HG03342 (cell line): ENCODE measurements around the gene TEAD1.

Experiments used
- ATAC-seq: cut with Tn5 transposase; IDR thresholded peaks from one replicate; pipeline ENCODE4 v1.9.1; 2021; ENCODE audit warnings: mild to moderate bottlenecking, moderate library complexity; ENCODE audit not compliant: unreplicated experiment

TEAD1 gene

DNA sequence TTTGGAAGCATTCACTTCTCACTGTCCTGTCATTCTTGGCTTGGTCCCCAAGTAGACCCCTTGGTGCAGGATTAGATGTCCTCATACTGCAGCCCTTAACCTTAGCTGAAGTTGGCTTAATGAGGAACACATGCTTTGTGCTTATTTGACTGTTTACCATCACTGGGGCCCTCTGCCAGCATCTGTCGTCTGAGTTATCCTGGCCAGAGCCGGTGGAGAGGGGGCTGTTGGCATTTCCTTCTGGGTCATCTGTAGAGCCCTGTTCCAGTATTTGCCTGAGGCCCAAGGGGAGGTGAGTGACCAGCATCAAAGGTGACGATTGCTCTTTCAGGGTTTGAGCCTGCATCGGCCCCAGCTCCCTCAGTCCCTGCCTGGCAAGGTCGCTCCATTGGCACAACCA, 208.4 kb downstream of the TEAD1 start:
- ATAC-seq, result no peak

DNA sequence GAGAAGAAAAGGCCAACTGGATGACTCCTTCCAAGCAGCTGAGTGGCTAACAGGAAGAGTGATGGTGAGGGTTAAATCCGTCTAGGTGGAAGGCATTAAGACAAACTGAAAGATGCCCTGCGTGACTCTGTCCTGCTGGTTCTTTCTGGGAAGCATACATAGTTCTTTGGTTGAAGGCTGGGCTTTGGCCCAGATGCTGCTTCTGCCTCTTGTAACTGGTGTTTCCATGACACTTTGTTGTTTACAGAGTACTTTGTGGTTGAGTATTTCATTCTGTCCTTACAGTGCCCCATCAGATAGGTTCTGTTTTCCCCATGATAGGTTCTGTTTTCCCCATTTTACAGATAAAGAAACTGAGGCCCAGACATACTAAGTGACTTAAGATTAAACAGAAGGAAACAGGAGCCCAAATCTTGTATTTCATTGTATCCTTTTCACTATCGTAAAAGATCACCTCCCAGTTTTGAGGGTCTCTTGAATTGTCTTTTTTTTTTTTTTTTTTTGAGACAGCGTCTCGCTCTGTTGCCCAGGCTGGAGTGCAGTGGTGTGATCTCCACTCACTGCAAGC, 210.6 kb downstream of the TEAD1 start:
- no peak for ATAC-seq

DNA sequence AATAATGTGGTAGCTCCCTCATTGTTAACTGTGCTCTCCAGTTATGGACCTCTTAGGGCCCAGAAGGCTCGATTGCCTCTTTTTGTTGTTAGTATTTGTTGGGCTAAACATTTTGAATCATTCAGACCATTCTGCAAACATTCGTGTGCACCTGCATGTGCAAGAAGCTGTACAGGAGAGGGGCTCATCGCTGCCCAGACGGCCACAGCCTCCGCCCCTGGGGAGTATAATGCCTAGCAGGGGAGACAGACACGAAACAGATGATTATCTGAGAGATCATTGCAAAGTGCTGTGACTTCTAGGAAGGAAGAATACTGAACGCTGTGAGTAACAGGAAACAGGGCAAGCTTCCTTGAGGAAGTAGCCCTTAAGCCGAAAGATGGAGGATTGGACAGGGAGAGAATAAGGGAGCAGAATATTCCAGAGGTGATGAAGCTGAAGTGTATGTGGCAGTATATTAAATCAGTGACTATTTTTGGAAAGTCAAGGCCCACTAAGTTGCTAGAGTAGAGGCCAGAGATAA, 211.6 kb downstream of the TEAD1 start:
- no peak for ATAC-seq

DNA sequence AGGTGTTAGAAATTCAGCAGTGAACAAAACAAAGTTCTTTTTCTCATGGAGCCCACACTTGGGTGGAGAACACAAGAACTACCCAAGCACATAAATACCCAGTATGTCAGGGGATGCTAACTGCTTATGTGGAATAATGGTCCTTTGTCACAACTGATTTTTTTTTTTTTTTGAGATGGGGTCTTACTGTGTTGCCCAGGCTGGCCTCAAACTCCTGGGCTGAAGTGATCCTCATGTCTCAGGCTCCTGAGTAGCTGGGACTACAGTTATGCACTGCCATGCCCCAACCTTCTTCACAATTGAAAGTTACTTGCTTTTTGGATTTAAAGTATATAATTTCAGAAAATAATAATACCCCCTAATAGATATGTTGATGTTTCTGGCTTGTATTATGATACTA, 212.3 kb downstream of the TEAD1 start:
- ATAC-seq, result no peak

DNA sequence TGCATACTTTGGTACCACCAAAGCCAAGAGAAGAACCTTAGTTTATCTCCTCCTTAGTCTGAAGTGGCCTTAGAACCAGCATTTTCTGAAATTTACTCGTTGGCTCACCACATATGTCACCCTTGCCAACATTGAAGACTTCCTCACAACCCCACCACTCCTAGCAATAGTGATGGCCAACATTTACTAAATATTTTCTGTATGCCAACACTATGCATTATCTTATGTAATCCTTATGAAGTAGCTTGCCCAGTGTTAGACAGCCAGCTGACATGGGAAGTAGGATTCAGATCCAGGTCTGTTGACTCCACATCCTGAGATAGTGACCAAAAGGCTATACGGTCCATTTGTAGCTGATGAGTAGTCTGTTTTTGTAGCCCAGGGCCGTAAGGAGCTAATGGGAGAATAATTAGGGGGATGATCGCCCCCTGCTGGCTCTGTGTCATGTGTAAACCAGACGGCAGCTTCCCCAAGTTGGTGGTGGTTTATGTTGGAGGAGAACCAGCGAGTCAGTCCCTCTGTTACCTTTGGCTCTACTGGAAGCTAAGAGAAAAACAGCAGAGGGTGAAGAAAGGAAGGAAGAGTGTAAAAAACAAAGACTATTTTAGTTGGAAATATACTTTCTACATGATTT, 214.4 kb downstream of the TEAD1 start:
- ATAC-seq, result peak; percentile 74

DNA sequence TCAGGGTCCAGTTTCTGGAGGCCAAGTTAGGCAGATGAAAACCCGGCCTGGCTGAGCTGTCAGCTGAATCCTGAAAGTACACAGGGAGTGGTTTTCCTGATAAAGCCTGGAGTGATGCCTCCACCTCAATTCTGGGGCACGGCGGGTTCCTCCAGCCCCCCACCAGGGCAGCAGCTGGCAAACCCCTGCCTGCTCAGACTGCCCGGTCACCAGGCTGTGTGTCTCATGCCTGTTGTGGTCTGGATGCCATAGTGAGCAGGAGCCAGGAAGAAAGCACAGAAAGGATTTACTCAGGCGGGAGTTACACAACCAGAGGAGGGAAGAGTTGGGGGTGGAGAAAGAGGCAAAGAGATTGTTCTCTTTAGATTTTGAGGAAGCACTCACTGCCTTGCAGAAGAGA, 215.0 kb downstream of the TEAD1 start:
- no peak for ATAC-seq

DNA sequence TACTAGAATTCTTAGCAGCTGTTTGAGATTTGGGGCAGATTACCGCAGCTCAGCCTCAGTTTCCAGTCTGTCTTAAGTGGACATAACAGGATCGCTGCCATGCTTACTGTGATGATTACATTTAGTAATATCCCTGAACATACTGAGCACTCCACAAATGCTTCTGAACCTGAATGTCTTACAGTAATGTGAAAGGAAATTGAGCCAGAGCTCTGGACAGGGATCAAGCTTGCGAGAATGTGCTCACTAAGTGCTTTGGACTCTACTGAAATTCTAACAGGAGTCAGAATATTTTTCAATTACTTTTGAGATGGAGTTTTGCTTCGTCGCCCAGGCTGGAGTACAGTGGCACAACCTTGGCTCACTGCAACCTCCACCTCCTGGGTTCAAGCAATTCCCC, 216.3 kb downstream of the TEAD1 start:
- ATAC-seq, result no peak

DNA sequence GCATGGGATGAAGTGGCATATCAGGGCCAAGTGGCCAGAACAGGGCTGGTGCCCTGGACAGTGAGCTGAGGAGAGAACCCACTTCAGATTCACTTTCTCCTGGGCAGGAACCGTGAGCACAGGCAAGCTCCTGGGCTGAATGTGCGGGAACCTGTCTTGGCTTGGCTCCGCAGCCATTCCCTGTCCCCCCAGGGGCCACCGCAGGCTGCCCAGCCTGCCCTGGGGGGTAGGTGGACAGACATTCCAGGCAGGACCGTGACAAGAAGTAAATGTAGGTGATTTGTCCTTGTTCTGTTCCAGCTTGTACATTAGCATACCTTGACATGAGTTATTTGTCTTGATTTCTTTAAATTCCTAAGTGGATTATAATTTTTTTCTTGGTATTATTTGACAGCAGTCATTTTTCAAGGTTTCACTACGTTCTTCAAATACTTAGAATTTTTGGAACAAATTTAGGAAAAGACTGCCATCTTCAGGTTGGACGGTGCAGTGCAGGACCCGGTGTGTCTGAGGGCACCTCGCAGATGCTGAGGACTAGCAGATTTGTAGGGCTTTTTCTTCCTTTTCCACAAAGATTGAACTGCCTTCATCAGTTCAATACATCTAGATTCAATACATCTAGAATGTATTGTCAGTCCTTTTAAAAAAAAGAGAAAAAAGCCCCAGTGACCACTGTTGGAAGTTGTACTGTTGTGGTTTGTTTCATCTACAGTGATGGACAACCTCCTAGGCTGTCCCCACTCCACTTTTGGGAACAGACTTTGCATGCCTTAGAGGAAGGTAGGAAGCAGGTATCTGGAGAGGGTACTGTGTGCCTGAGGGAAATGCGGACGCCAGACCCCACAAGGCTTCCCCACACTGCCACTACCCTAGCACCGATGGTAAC, 219.8 kb downstream of the TEAD1 start:
- peak; percentile 63 for ATAC-seq

DNA sequence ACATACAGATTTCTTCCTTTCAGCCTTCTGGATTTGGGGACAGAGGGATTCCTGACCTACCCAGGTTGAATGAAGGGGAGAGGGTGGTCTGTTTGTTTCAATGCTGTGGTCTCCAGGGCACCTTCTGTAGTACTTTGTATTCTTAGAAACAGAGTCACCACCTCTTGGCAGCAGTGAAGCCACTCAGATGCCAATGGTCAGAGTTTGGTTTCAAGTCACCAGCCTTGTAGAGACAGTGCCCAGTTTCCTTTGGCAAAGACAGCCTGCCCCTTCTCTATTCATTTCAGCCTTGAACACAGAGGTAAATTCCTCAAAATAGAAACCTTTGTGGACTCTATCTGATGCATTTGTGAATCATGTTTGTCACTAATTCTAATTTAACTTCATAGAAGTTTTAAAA, 223.2 kb downstream of the TEAD1 start:
- no peak for ATAC-seq

DNA sequence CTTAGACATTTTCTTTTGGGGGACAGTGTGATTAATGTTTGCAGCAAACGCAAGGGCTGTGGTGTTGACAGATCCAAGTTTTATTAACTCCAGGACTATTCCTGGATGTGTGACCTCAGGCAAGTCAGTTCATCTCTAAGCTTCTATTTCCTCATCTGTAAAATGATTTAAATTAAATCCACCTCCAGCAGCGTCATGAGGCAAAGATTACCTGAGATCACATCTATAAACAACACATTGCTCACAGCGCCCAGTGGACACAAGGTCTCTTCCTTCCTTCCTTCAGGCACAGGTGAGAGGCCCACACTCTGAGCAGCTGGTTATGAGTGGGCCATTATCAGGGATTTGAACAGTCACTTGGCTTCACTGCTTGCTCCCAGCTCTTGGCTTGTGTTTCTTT, 223.6 kb downstream of the TEAD1 start:
- no peak for ATAC-seq

DNA sequence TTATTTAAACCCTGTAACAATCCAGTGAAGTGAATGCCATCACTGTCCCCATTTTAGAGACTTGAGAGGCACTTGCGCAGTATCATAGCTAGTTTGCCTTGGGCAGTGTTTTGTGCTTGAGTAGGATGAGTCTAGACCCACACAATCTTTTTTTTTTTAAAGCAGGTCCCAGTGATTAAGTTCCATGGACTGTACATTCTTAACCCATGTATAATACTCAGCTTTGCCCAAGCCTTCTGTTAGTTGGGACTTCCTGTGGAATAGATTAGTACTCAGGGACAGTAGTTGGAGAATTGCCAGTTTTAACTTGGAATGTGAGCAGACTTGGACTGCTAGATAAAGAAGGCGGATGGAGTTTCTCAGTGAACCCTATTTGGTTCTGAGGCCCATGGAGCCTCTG, 226.3 kb downstream of the TEAD1 start:
- no peak for ATAC-seq

DNA sequence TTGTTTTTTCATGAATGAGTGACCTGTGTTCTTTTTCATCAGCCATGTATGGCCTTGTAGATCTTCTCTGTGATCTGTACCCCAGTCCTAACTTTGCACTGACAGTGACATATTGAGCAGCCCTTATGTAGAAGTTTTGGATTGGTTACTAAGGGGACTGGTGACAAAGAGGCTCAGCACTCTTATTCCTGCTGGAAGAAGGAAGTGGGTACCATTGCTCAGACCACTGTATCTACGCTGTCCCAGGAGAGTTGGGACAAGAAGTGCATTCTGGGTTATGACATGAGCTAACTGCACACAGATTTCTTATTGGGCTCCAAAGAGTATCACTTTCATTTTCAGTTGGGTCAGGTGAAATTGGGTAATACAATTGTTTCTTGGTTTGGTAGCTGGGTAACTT, 227.1 kb downstream of the TEAD1 start:
- peak; percentile 78 for ATAC-seq

DNA sequence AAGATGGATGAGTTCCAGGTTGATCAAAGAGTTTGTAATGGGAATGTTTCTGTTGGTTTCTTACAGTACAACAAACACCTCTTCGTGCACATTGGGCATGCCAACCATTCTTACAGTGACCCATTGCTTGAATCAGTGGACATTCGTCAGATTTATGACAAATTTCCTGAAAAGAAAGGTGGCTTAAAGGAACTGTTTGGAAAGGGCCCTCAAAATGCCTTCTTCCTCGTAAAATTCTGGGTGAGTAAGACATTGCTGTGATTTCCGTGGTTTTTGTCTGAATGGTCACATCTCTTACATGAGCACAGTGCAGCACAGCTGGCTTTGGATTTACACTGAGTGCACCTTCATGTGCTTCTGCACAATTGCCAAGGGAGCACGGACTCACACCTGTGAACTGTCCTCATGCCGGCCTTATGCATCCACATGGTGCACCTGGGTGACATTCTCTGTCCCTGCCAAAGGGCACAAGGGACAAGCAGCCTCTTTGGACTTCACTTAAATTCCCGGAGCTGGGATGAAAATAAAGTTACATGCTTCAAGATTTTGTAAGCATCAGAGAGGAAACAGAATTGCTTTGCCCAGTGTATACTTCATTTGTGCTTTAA, 227.8 kb downstream of the TEAD1 start:
- no peak for ATAC-seq

DNA sequence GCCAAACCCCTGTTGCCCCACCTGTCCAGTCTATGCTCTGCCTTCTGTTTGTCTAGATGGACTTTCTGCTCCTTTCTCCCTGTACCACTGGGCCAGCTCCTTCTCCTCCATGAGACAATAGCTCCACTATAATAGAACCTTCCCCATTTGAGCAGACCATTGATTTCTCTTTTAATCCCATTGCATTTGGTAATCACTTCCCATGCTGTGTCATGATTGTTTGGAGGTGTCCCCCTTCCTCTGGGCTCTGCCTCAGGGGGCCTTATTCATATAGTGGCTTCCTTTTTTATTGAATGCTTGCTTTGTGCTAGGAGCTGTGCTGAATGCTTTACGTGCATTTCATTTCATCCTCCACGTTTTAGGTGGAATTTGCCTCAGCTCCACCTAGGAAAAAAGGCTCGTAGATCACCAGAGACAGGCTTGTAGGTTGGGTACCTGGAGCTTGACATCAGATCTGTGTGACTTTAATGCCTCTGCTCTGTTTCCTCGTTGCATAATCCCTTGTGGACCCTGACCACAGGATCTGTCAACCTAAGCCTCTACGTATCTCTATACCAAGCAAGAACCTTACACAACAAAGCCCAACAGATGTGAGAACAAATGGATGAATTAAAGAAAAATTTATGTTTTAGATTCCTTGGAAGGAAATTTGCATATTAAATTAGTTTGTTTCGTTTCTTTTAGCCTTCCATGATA, 228.7 kb downstream of the TEAD1 start:
- no peak for ATAC-seq

DNA sequence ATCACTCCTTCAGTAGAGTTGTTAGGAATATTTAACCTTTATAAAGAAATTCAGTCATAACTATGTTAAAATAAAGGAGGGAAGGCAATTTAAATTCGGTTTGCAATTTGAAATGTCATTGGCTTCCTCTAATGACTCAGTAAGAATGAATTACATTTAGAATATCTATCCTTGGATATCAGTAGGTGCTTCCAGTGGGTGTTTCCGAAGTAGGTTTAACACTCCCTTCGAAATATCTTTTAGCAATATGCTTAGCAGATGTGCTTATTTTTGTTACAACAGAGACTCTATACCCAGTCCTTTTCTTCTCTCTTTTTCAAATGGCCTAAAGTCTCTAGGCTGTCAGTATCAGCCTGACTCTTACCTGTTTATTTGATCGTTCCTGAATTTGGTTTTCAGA, 231.2 kb downstream of the TEAD1 start:
- ATAC-seq, result no peak

DNA sequence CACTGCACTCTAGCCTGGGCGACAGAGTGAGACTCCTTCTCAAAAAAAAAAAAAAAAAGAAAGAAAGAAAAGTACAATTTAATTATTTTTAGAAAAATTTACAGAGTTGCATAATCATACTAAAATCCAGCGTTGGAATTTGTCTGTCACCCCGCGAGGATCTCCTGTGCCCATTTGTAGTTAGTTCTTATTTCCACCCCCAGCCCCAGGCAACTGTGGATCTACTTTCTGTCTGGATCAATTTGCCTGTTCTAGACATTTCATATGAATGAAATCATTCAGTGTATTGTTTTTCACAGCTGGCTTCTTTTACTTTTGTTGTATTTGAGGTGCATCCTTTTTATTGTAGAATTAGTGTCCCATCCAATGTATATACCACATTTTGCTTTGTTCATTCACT, 232.3 kb downstream of the TEAD1 start:
- ATAC-seq, result no peak

DNA sequence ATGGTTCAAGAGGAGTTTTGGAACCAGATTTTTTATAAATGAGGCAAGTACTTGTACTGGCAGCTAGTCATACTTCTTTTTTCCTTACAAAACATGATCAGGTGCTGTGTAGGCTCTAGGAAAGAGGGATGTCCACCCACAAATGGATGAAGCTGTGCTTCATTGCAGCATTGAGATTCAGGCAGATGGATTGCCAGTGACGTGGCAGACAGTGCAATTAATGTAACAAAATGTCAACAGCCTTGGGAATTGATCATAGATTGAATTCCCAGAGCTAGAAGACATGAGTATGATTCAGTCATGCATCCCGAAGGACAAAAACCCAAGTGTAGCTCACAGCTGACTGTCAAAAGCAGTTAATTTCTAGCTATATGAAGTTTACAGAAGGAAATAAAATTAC, 235.7 kb downstream of the TEAD1 start:
- no peak for ATAC-seq

DNA sequence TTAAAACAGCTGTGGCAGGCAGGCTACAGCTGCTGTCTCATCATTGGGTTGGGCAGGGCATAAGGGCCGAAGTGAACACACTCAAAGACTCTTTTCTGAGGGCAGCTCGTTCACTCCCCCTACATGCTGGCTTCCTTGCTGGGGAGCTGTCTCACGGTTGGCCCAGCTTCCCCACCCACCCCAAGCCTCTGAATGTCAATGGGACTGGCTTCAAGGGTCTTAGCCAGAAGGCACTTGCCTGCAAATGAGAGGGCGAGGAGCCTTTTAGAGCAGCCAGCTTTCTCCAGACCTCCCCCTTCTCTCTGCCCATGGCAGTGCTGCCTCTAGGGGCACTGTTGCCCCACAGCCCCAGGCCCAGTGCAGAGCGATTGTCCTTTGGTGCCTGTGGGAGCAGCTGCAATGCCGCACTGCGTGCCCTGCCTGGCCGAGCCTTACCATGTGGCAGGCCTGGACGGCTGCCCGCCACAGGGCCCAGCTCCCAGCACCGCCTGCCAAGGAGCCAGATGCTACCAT, 240.2 kb downstream of the TEAD1 start:
- ATAC-seq, result peak; percentile 74

DNA sequence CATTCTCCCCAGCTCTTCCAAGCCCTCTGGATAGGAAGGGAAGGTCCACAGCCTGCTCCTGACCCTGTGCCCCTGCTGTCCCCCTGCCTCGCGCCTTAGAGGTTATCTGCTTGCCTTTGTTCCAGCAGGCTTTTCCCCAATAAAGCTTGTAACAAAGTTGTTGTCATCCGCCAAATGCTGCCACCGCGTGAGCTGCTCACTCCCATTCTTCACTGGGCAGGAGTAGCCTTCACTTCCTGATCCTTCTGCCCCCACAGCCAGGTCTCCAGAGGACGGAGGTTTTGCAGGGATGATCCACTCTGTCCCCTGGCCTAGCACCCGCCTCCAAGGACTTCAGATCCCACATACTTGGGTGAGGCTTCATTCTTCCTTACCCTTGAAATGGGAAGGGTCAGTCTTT, 240.9 kb downstream of the TEAD1 start:
- no peak for ATAC-seq

DNA sequence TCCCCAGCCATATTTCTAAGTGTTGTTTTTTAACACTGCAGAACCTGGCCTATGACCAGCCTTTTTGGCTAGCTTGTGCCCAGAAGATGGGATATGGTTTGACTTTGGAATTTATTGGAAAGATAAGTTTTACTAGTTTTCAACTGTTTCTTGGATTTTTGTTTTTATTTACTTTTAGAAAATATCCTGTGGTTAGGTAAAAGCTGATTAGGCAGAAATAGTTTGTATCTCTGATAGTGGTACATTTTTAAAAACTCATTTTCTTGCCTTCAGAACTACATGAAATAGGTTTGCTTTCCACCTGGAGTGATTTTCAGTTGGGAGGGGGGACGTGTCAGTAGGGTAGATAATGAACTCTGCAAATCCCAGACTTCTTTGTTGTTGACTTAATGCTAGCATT, 243.6 kb downstream of the TEAD1 start:
- no peak for ATAC-seq

DNA sequence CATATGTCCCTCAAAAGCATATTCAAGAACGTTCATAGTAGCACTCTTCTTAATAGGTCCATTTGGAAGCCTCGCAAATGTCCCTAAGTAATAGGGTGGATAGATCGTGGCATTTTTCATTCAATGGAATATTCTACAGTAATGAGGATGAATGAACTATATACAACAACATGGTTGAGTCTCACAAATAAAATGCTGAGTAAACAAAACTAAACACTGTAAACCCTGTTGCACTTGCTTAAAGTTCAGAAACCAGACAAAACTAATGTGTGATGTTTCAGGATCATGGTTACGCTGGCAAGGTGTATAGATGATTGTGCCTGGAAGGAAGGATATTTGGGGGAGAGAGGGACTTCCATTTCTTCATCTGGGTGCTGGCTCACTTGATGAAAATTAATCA, 244.4 kb downstream of the TEAD1 start:
- ATAC-seq, result no peak
